ENCODE data around the gene SUCLG1.

Gene SUCLG1

DNA sequence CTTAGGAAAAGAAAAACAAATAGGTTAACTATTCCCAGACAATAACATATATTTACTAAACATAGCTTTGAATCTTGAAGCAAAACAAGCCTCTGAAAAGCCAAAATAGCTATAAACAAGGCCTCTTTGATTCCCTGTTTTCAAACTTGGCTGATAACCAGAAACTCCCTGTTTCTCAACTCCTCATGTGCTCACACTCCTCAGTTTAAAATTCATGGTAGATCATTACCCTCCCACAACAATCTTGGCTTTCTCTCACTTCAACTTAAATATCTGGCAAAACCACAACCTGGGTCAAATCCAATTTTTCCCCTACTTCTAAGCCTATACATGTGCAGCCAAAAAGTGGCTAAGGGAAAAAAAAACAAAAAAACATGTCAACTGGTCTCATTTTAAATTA lies 15.6 kb downstream of the SUCLG1 start:
- Histone ChIP-seq H3K9me3 (ENCODE audit: severe bottlenecking) (no peaks in the 10 kb centered on the region), H3K4me1 (ENCODE audit: insufficient read depth, poor library complexity, severe bottlenecking) (no peaks in the 10 kb centered on the region), H3K27me3 (ENCODE audit: insufficient read depth, poor library complexity, severe bottlenecking) (no peaks in the 10 kb centered on the region), H3K36me3 (ENCODE audit: low read depth) (peaks cover 66% of the 10 kb centered on the region), H3K27ac (ENCODE audit: poor library complexity, severe bottlenecking) (no peak overlapping the region), H3K4me3 (ENCODE audit: severe bottlenecking) (no peak overlapping the region)
- DNase-seq (ENCODE audit: low spot score) = no peak
- TF ChIP-seq, protein P1, sequence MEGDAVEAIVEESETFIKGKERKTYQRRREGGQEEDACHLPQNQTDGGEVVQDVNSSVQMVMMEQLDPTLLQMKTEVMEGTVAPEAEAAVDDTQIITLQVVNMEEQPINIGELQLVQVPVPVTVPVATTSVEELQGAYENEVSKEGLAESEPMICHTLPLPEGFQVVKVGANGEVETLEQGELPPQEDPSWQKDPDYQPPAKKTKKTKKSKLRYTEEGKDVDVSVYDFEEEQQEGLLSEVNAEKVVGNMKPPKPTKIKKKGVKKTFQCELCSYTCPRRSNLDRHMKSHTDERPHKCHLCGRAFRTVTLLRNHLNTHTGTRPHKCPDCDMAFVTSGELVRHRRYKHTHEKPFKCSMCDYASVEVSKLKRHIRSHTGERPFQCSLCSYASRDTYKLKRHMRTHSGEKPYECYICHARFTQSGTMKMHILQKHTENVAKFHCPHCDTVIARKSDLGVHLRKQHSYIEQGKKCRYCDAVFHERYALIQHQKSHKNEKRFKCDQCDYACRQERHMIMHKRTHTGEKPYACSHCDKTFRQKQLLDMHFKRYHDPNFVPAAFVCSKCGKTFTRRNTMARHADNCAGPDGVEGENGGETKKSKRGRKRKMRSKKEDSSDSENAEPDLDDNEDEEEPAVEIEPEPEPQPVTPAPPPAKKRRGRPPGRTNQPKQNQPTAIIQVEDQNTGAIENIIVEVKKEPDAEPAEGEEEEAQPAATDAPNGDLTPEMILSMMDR (IDR thresholded peaks at IDR 0.05; ENCODE audit: poor library complexity, severe bottlenecking) = no peak
- no peak for ATAC-seq (ENCODE audit: low read depth)

DNA sequence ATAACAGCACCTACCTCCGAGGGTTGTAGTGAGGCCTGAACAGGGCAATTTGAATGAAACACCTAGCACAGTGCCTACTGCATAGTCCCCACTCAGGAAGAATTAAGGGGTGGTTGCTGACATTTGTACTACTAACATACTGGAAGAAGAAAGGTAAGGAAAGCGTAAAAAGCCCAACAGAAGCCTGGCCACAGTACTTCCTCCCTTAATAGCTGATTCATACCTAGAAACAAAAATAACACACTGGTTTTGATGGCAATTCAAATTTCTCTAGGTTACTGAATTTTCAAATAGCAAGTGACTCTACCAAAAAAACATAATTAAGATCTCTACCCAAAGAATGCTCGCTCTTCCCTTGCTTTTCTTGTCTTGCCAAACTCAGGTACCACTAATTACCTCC lies 16.2 kb downstream of the SUCLG1 start:
- TF ChIP-seq, protein P1 (IDR thresholded peaks at IDR 0.05; ENCODE audit: poor library complexity, severe bottlenecking) = no peak
- no peak for DNase-seq (ENCODE audit: low spot score)
- H3K9me3 ChIP-seq (ENCODE audit: severe bottlenecking) = no peaks in the 10 kb centered on the region
- H3K4me3 ChIP-seq (ENCODE audit: severe bottlenecking) = no peak overlapping the region
- H3K27me3 ChIP-seq (ENCODE audit: insufficient read depth, poor library complexity, severe bottlenecking) = no peaks in the 10 kb centered on the region
- peaks cover 65% of the 10 kb centered on the region for H3K36me3 ChIP-seq (ENCODE audit: low read depth)
- ATAC-seq (ENCODE audit: low read depth) = no peak
- H3K4me1 ChIP-seq (ENCODE audit: insufficient read depth, poor library complexity, severe bottlenecking) = no peaks in the 10 kb centered on the region
- H3K27ac ChIP-seq (ENCODE audit: poor library complexity, severe bottlenecking) = no peak overlapping the region

DNA sequence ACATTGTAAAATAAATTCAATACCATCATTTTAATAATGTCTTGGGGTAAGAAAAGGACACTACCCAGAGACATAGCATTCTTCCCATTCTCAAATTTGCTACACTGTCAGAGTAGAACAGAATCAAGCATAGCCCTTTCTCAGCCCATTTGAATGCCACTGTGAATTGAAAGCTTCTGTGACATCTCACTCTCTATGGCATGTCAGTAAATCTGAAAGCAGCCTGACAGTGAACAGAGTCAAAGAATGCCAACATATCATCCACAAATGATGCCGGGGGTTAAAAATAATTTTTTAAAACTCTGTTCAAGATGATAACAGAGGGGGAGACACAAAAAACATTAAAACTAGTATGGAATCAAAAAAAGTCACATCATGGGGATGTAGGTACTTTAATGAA lies 17.6 kb downstream of the SUCLG1 start:
- no peak overlapping the region for H3K4me3 ChIP-seq (ENCODE audit: severe bottlenecking)
- no peak for ATAC-seq (ENCODE audit: low read depth)
- H3K27ac ChIP-seq (ENCODE audit: poor library complexity, severe bottlenecking) = no peak overlapping the region
- no peak for DNase-seq (ENCODE audit: low spot score)
- H3K27me3 ChIP-seq (ENCODE audit: insufficient read depth, poor library complexity, severe bottlenecking) = no peaks in the 10 kb centered on the region
- no peaks in the 10 kb centered on the region for H3K4me1 ChIP-seq (ENCODE audit: insufficient read depth, poor library complexity, severe bottlenecking)
- TF ChIP-seq, protein P1 (IDR thresholded peaks at IDR 0.05; ENCODE audit: poor library complexity, severe bottlenecking) = no peak
- H3K9me3 ChIP-seq (ENCODE audit: severe bottlenecking) = no peaks in the 10 kb centered on the region
- peaks cover 69% of the 10 kb centered on the region for H3K36me3 ChIP-seq (ENCODE audit: low read depth)

DNA sequence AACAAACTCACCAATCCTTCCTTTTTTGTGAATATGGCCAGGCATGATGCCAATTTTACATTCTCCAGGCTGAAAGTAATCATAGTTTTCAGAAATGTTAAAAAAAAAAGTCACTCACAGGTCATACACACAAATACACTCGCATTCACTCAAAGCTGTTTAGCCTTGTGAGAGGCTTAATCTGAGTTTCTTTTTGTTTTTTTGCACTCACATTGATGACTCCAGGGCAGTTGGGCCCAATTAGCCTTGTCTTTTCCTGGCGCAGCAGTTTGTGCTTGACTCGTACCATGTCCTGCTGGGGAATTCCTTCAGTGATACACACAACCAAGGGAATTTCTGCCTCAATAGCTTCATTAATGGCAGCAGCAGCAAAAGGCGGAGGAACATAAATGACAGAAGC lies 18.0 kb downstream of the SUCLG1 start:
- H3K36me3 ChIP-seq (ENCODE audit: low read depth) = peaks cover 69% of the 10 kb centered on the region
- ATAC-seq (ENCODE audit: low read depth) (no peak), DNase-seq (ENCODE audit: low spot score) (no peak)
- H3K4me3 ChIP-seq (ENCODE audit: severe bottlenecking) = no peak overlapping the region
- H3K27ac ChIP-seq (ENCODE audit: poor library complexity, severe bottlenecking) = no peak overlapping the region
- H3K27me3 ChIP-seq (ENCODE audit: insufficient read depth, poor library complexity, severe bottlenecking) = no peaks in the 10 kb centered on the region
- H3K9me3 ChIP-seq (ENCODE audit: severe bottlenecking) = no peaks in the 10 kb centered on the region
- TF ChIP-seq, protein P1 (IDR thresholded peaks at IDR 0.05; ENCODE audit: poor library complexity, severe bottlenecking) = no peak
- no peaks in the 10 kb centered on the region for H3K4me1 ChIP-seq (ENCODE audit: insufficient read depth, poor library complexity, severe bottlenecking)

DNA sequence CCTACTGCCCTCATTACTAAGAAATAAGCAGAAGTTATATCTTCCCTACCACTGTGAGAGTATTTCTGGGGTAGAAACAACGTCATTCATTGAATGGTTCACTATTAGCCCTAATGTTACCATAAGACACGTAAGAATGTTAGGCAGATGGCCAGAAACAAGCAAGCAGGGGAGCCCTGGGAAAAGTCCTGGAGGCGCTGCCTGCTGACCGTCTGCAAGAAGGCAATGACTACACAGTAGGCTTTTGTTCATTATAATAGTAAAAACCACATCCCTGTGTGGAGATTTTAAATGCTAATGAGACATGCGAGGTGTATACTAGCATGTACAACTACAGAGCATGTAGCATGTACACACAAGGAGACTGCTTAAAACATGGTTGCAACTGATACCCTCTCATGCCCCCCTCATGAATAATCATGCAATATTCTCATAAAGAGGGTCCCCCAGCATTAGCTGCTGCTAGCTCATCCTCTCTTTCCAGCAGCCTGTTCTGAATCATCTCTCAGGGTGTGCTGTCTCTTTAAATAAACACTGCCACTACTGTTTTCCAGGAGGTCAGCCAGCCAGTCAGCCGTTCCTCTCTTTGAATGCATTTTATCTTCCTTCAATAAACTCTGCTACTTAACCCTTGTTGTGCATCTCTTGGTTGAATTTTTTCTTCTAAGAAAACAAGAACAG lies 23.6 kb downstream of the SUCLG1 start:
- H3K9me3 ChIP-seq (ENCODE audit: severe bottlenecking) = no peaks in the 10 kb centered on the region
- ATAC-seq (ENCODE audit: low read depth) = no peak
- H3K27ac ChIP-seq (ENCODE audit: poor library complexity, severe bottlenecking) = no peak overlapping the region
- TF ChIP-seq, protein P1 (IDR thresholded peaks at IDR 0.05; ENCODE audit: poor library complexity, severe bottlenecking) = no peak
- no peak for DNase-seq (ENCODE audit: low spot score)
- H3K36me3 ChIP-seq (ENCODE audit: low read depth) = peaks cover 73% of the 10 kb centered on the region
- H3K27me3 ChIP-seq (ENCODE audit: insufficient read depth, poor library complexity, severe bottlenecking) = no peaks in the 10 kb centered on the region
- no peaks in the 10 kb centered on the region for H3K4me1 ChIP-seq (ENCODE audit: insufficient read depth, poor library complexity, severe bottlenecking)
- no peak overlapping the region for H3K4me3 ChIP-seq (ENCODE audit: severe bottlenecking)

All from RWPE2 (cell line).